ENCODE measurements around the gene PROM1. TPM values are rescaled to one million over a fixed set of nuclear protein-coding genes. Genes with fewer than 3 reads are reported as not detected.
A peak's percentile ranks its signal among the peaks of the same experiment; 100 is the strongest.

The PROM1 gene
- total RNA-seq, 1 donor from 2014 or later, result not detected

DNA sequence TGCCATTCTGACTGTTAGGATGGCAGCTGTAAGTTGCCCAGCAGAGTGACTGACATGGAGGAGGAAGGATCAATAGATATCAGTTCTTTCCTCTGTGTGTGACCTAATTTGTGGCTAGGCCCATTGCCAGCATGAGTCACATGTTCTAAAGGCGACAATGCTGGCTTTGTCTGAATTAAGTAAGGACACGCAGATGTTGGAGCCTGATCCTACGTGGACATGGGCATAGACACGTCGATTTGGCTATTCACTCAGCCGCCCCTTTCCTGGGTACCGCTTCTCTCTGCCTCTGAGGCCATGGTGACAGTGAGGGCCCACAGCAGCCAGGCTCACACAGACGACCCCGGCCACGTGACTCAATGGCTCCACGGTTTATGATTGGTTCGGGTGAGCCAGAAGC lies 16.3 kb downstream of the PROM1 start:
- no peak for DNase-seq (ENCODE audit: low read depth in 2 of 2)

DNA sequence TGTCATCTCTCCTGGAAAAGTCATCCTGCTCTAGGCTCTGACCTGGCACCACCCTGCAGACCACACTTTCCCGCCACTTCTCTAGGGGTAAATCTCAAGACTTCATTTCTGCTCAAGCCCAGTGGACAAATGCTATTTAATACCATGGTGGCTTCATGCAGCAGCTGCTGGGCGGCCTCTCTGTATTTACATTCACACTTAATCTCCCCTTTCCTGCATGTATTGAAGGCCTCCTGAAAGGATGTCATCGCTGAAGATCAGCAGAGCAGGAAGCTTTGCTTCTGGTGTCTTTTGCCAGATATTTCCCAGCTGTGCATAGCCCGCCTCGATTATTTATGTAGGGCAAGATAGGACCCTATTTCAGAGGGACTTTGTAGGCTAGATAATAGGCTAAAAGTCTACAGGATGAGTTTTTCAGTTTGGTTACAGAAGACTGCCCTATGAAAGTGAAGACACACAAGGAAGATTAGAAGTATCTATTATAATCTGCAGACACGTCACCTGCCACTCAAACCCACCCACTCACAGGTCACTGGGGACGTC lies 17.2 kb downstream of the PROM1 start:
- DNase-seq (ENCODE audit: low read depth in 2 of 2), result no peak

DNA sequence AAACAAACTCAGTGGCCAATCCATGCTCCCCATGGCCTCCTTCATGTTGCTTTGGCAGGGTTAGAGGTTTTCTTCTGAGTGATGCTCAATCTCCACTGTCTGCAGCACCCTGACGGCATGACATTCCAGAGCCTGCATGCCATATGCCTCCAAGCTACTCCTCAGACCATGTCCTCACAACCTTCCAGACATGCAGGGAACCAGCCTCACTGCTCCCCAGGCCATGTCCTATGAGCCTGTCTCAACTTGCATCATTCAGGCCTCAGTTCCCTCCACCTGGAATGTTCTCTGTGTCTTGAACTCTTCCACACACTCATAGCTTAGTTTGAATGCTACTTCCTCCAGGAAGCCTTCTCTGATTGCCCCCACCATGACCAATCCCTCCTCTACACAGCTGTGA lies 18.8 kb downstream of the PROM1 start:
- DNase-seq (ENCODE audit: low read depth in 2 of 2), result no peak

DNA sequence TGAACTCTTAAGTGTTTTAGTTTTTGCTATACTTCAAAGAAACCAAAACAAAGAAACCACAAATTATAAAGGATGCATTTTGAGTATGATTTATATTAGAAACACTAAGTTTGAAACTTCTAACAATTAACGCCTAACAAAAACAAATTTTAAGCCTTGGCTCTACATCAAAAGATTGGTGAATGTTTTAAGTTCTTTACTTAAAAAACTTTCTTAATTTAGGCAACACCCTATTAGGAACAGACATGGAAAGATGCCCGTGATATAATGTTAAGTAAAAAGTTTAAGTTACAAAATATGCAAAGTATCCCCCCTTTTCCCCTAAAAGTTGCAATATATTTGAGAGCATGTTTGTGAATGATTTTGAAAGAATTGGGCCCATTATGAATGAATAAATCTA lies 21.2 kb downstream of the PROM1 start:
- no peak for DNase-seq (ENCODE audit: low read depth in 2 of 2)

DNA sequence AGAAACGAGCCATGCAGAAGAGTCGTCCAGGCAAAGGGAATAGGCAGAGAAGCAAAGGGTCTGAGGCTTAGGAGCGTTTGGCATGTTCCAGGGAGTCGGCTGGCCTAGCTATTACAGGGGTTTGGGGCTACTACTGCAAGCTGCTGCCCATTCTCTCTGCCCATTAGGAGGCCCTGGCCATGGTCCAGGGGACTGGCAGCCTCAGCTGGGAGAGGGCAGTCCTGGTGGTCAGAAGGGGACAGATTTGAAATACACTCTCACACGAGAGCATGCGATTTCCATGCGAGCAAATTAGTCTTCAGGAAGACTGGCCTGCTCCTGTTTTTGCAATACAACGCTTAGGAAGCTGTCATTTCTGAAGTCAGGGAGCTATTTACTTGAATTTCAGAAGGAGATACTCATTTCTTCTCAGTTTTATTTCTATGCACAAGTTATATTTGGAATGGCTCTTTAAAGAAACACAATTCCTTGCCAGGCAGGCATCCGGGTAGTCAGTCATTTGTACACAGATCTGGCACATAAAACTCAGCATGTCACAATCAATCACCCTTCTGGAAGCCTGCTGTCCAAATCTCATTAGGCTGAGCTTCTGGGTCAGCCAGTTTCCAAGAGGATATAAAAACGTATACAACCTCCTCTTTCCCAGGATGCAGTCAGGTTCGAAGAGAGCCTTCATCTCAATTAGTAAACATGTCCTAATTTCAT lies 27.0 kb downstream of the PROM1 start:
- peak in 1 of 2 donors; percentile 37 for DNase-seq (ENCODE audit: low read depth in 2 of 2)

DNA sequence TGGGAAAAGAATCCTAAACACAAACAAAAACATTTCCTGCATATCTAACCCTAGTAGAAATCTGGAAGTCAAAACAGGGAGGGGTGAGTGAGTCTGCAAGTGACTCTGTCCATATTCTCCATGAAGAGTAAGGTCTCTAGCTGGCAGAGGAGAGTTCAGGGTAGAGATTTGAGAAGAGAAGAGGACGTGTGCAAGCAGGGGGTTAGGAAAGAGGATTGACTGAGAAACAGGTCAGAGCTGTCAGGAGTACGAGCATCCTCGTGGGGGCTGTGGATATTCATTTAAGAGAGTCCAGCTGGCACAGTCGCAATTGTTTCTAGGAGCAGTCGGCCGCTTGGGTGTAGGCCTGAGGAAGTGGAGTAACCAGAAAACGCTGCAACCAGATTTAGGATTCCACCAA lies 27.9 kb downstream of the PROM1 start:
- DNase-seq (ENCODE audit: low read depth in 2 of 2), result no peak

DNA sequence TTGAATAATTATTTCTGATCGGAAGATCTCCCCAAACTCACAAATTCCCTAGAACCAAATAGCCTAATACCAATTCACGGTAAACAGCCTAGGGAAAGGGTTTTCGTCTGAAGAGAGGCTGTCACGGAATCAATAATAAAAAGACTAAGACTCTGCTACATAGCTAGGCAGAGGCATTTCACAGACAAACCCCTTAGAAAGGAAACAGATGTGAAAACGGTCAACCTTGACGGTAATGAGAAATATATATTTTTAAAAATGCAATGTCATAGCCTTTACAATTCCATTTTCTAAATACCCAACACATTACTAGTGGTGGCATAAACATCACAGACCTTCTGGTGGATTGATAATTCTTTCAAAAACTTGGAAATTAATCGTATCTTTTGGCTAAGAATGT lies 28.4 kb downstream of the PROM1 start:
- DNase-seq (ENCODE audit: low read depth in 2 of 2), result no peak

DNA sequence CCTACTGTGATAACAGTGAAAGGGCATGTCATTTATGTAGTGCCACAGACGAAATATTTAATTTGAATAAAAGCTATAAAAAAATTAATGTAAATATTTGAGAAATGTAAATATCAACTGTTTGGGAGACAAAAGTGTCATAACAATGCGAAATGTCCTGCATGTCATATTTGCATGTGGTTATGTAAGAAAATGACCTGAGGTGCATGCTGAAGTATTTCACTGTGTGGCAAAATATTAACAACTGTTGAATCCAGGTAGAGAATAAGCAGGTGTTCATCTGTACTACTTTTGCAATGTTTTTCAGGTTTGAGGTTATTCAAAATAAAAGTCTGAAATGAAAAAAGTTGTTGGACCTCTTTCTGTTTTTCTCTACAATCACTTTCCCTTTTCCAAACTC lies 30.9 kb downstream of the PROM1 start:
- DNase-seq (ENCODE audit: low read depth in 2 of 2), result no peak

DNA sequence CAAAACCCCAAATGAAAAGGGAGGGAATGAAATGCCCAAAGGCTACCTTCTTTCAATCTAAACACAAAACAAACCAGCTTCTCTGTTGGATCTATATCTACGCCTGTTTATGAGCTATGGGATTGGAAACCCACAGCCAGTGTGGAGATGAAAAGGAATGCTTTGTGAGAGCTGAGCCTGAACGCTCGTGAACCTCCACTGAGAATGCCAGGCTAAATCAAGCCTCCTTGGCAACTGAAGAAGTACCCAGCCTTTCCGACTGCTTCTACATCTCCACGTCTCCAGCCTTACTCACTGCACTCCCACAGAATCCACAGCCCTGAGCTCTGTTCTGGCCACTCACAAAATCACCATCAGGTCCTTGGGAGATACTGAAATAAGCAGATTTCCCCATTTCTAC lies 31.8 kb downstream of the PROM1 start:
- no peak for DNase-seq (ENCODE audit: low read depth in 2 of 2)

DNA sequence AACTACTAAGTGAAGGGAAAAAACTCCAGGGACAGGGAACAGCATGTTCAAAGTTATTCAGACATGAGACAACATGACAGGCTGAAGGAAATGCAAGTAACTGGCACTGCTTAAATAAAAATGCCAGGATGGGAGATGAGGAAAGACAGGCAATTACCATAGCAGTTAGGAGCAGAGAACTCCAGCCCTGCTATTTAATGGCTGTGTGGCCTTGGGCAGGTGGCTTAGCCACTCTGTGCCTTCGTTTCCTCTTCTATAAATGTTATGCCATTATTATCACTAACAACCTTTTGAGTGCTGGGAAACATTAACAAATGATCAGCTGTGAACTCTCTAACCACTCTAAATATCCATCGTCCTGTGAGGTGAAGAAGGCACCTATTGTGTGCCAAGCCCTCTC lies 32.7 kb downstream of the PROM1 start:
- no peak for DNase-seq (ENCODE audit: low read depth in 2 of 2)

DNA sequence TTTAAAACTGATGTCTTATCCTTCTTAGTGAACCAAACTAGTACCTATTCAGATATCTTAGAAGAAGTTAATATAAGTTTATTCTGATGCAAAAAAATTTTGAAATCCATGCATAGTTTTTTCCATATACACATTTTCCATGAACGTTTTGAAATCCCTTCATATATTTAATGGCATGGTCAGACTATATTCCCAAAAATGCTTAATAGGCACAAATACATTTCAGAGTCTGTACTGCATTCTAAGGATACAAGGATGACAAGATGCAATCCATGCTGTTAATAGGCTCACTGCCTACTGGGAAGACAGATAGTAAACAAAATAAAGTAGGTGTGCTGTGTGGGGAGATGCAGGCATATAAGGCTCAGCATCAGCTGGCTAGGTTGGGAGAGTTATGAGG lies 33.2 kb downstream of the PROM1 start:
- no peak for DNase-seq (ENCODE audit: low read depth in 2 of 2)

DNA sequence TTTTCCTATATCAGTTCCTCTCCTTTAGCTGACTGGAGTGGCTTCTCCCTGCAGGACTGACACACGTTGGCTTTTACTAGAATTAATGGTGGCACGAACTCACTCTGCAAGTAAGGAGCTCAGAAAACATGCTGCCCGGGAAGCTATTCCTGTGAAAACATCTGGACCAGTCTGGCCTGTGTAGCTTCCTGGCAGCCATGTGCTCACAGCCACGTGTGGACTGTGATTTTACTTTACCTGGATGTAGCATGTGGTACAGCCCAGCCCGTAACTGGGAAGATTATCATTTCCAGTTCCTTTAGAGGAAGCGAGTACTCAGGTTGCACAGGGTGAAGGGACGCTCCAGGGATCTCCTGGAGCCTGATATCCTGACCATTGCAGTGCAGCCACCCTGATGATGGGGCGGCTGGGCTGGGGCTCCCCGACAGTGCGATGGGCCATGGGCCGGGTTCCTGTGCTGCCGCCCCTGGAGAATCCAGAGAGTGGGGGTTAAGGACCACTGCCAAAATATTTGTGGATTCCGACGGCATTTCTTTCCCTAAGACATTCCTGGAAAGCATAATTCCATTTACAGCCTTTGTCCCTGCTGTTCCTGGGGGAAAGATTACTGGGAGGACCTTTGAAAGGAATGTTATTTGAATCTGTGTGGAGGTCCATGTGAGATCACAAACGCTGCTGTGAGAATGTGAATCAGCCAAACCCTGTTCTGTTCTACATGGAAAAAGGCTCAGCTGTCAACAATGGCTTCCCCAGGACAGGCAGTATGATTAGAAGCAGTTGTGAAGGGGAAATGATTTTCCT lies 35.0 kb downstream of the PROM1 start:
- no peak for DNase-seq (ENCODE audit: low read depth in 2 of 2)

DNA sequence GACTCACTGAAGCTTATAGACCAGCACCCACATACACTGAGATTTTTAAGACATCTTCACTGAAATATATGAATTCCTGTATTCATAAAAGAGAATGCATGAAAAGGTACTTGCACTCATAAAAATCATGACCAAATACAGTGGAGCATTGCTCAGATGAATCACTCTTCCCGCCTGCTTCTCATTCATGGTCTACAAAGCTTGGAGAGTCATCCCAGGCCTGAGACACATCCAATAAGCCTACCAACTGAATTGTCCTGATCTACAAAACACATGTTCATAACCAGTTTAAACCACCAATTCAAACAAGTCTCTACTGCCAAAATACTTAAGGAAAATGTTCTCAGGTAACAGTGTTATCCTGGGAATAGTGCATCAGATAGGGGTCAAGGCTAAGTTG lies 38.1 kb downstream of the PROM1 start:
- no peak for DNase-seq (ENCODE audit: low read depth in 2 of 2)

DNA sequence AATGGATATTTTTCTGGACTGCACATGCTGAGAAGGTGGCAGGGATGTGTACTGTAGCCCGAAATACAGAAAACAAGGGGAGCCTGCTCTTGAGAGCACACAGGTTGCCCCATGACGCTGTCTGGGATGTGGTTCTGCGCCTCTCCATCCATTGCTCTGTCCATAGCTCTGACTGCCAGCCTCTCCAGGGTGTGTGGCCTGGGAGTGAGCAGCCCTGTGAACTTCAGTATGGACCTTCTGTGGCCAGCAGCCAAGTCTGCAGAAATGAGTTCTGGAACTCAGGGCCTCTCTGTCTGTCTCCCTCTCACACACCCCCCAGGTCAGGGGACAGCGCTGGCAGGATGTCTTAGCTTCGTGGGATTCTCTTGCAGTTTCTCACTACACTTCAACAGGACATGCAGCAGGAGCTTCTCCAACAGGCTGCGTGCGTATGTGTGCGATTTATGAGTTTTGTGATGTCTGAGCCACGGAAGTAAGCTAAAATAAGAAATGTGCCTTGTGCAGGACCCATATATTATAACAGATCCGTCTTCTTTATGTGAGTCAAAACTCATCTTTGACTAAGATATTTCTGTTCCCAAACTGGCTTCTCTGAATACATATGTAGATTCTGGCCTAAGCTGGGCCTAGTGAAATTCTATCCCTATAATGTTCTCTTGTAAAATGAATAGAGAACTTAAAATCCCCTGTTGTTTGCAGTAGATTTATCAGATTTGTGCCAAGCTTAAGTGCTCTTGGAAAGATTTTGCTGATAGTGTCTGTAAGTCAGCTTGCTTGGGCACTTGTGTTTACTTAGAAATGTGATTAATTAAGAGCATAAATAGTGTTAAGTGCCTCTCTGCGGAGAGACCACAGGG lies 40.0 kb downstream of the PROM1 start:
- no peak for DNase-seq (ENCODE audit: low read depth in 2 of 2)

DNA sequence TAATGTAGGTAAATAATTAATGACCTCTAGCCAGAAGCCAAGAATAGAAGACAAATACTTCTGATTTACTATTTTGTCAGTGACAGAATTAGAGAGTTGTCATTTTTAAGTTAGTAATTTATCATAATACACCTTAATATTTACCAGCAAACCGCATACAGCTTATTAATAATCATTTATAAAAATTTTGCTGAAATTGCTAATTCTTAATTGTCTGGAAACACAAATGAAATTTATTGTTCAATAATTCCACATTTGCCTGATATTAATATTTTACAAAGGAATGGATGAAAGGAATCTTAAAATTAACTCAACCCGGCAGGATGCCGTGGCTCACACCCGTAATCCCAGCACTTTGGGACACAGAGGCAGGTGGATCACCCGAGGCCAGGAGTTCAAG lies 44.7 kb downstream of the PROM1 start:
- no peak for DNase-seq (ENCODE audit: low read depth in 2 of 2)

DNA sequence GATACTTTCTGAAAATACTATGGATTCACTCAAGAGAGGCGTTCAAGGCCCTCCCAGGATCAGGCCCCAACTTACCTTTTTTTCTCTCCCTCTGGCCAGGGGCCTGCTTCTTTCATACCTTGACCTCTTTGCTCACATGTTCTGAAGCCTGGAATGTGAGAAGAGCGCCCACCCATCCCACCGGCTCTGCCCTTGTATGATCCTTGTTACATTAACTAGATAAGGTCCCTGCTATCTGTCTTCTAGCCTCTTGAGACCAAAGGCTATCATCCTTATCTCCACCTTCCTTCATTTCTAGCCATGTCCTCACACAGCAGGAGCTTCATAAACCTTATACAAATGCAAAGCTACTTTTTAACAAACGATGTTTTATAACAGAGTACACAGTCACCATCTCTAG lies 45.9 kb downstream of the PROM1 start:
- DNase-seq (ENCODE audit: low read depth in 2 of 2), result no peak

DNA sequence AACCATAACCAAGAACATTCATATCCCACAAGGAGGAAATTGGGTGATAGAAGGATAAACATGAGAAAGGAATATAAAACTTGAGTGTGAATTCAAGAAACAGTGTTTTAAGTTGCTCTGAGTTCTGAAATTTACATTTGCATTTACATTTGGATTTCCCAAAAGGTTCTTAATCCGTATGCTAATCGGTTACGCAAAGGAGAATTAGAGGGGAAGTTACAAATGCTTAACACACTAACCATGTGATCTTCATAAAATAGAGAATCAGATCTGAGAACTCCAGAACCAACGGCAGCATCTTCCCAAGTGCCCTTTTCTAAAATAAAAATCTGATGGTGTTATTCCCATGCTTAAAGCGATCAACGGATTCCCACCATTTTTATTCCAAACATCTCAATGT lies 48.0 kb downstream of the PROM1 start:
- DNase-seq (ENCODE audit: low read depth in 2 of 2), result no peak

DNA sequence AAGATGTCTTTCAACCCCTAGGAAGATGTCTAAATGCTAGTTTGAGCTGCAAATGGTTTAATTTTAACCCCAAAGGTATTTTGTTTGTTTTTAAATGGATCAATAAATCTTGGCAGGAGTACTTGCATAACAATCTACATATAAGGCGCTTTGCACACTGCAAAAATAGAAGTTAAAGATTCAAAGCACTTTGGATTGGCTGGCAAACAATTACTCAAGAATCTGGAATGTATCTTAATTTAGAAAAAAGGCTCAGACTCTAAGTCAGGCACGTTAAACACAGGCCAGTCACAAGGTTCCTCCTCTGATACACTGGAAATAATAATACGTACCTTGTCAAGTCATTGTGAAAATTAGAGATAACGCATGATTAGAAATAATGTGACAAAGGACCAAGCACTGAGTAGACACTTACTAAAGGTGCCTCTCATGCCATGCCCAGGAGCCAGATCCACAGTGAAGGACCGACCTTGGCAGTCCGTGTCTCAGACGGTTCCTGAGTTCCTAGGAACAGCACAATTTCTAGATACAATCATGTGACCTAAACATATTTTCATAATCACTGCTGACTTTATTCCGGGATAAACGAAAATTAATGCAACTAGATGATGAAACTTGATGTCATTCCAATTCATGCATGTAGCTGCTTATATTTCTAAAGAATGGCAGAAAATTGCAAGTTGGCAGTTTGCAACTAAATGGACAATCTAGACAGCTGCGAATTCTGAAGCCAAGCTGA lies 49.6 kb downstream of the PROM1 start:
- DNase-seq (ENCODE audit: low read depth in 2 of 2), result no peak

DNA sequence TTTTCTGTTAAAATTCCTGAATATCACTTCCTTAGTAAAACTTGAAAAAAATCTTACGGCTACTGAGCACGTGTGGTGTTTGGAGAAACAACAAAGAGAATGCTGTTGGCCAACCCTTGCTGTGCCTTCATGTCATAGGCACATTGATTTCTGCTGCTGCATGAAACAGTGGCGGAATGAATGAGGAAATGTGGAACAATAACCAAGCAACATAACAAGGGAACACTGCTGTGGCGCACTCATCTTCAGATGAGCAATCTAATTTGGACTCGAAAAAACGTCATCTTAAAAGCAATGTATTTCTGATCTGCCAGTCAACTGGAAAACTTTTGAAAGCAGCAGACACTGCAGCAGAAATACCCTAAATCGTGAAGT lies 51.4 kb downstream of the PROM1 start:
- peak in 1 of 2 donors; percentile 11 for DNase-seq (ENCODE audit: low read depth in 2 of 2)

DNA sequence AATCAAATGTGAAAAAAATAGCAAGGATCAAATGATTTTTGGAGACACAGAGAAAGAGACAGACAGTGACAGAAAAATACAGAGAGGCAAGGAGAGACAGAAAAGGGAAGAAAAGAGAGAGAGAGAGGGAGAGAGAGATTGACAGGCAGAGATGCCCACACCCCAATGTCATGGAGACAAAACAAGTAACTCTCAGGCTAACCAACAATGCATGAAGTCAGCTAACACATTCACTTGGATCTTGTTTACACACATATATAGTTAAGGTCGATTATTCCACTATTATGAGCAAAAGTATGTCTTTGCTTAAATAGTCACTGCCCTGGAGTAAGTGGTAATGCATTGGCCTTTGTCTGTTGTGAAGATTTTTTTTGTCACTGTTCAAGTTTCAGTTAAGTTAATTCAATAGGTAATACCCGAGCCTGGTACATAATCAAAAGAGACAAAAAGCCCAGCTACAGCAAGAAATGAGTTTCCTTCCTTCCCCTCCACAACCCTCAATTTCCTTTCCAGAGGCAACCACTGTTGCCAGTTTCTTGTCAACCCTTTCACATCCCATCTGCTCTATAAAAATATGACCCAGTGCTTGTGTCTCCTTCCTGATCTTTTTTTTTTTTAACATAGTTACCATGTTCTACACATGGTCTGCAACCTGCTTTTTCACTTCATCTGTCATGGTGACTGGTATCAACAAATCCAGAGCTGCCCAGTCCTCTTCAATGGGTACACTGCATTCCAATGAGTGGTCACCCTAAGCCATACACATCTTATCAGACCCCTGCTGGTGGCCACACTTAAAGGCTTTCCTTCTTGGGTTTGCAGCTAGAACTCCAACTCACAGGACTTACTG lies 52.1 kb downstream of the PROM1 start:
- DNase-seq (ENCODE audit: low read depth in 2 of 2), result peak; percentile 20 to 42
